ENCODE measurements around the gene RTP1. TPM values are rescaled to one million over a fixed set of nuclear protein-coding genes. Genes with fewer than 3 reads are reported as not detected.

The RTP1 gene
- total and polyA plus RNA-seq, 4 donors, result not detected

Other genes with a start within 250 kb of the RTP1 start
- 1 to 10 TPM; 5.0 to 7.9 TPM for gene RPL39L, start 58.0 kb upstream of the RTP1 start, total RNA-seq
- gene RPL39L, start 58.0 kb upstream of the RTP1 start, polyA plus RNA-seq, result 1 to 10 TPM; 3.4 to 9.4 TPM
- 1 to 10 TPM in 1 of 2 donors, under 1 TPM in 1; 0.71 to 8.3 TPM for gene MASP1, start 94.3 kb downstream of the RTP1 start, total RNA-seq
- under 1 TPM; 0.31 to 0.47 TPM for gene MASP1, start 94.3 kb downstream of the RTP1 start, polyA plus RNA-seq
- 1 to 10 TPM; 2.4 to 3.9 TPM for gene RTP4, start 170.9 kb downstream of the RTP1 start, total RNA-seq
- gene RTP4, start 170.9 kb downstream of the RTP1 start, polyA plus RNA-seq, result 1 to 10 TPM; 4.8 to 6.4 TPM